Activated CD8-positive, alpha-beta T cell treated with anti-CD3 and anti-CD28 coated beads for 36 hours (primary cell): ENCODE measurements around the gene ZCCHC24. TPM values are rescaled to one million over a fixed set of nuclear protein-coding genes. Genes with fewer than 3 reads are reported as not detected.

ENCODE experiments used
- ATAC-seq: fragments of 200-7000 bp; cut with Tn5 transposase; one replicate; pipeline ENCODE4 v1.10.0; 2021; ENCODE audit warnings: mild to moderate bottlenecking, moderate library complexity
- CTCF ChIA-PET: fragments of 350-600 bp; sonication (Branson Sonifier 250); formaldehyde crosslinking; loops from one replicate; lab custom pipeline; 2021; ENCODE audit warnings: antibody characterized with exemption; lab: Charles Lee
- POLR2A ChIA-PET: fragments of 350-600 bp; sonication (Branson Sonifier 250); formaldehyde crosslinking; loops from one replicate; lab custom pipeline; 2021; ENCODE audit warnings: antibody characterized with exemption; lab: Charles Lee
- DNase-seq: peaks from one replicate; pipeline ENCODE4 v3.0.0-alpha.2; 2020
- H3K27ac Mint-ChIP-seq: one replicate; pipeline ENCODE4 v1.8.0; 2021; ENCODE audit warnings: mild to moderate bottlenecking, mixed read lengths
- H3K27me3 Mint-ChIP-seq: one replicate; pipeline ENCODE4 v1.8.0; 2021; ENCODE audit warnings: mixed read lengths
- H3K36me3 Mint-ChIP-seq: one replicate; pipeline ENCODE4 v1.8.0; 2021; ENCODE audit warnings: low read depth, mixed read lengths
- H3K4me1 Mint-ChIP-seq: one replicate; pipeline ENCODE4 v1.8.0; 2021; ENCODE audit warnings: low read depth, mixed read lengths
- H3K4me3 Mint-ChIP-seq: one replicate; pipeline ENCODE4 v1.8.0; 2021; ENCODE audit warnings: mild to moderate bottlenecking, moderate library complexity, mixed read lengths
- H3K9me3 Mint-ChIP-seq: one replicate; pipeline ENCODE4 v1.8.0; 2021; ENCODE audit warnings: mixed read lengths
- intact Hi-C: fragments of 100-400 bp; cut with micrococcal nuclease; formaldehyde crosslinking; loops from one replicate; pipeline ENCODE4 v1.10.0; 2022
- total RNA-seq, 2 experiments: library from RNA; stranded (reverse); gene quantifications; one replicate each; pipeline ENCODE4 v1.2.3, GENCODE V29; 2021
- TF ChIP-seq, protein P1 (sequence below): fragments of 200-600 bp; IDR thresholded peaks from one replicate; pipeline ENCODE4 v1.8.0; 2022; ENCODE audit warnings: antibody characterized with exemption, mild to moderate bottlenecking

ZCCHC24 gene
- total RNA-seq, 2 experiments from 2014 or later = 1.0 to 1.7 TPM

DNA sequence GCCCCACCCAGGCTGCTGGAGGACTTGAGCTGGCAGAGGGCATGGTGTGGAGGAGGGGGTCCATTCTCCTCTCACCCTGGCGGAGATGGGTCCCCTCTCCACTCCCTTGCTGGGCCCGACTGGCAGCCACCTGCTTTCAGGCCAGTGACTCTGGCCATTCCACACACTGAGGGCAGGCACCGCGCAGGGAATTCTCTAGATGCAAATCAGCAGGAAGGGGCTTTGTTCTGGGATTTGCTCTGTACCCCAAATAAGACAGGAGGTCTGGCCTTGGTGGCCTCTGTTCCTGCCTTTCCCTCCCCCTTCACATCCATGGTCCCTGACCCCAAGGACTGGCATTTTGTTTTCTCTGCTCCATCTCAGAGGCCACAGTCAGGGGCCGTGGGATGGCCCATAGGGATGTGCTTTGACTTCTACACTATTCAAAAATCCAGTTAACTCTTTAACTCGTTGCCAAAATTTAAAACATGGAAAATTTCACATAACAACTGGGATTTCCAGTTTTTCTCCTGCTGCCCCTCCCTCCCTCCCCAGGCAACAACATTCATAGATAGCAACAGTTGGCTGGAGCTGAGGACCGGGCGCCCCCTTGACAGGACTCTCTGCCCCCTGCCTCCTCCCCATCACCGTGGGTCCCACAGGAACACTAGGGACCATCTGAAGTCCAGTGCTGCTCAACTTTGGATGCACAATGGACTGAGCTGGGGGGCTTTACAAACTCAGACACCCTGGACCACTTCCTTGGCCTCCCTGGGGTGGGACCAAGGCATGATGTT is 64.3 kb downstream of the ZCCHC24 start:
- ATAC-seq = no peak
- Mint-ChIP-seq H3K4me3 (no peak overlapping the region), H3K27ac (no peak overlapping the region), H3K9me3 (no peaks in the 10 kb centered on the region), H3K4me1 (no peaks in the 10 kb centered on the region), H3K27me3 (no peaks in the 10 kb centered on the region), H3K36me3 (no peaks in the 10 kb centered on the region)
- intact Hi-C loops = loop anchor here (5.0 kb wide), 1 partner anchor 106 kb away; no protein-coding TSS in a partner anchor
- TF ChIP-seq, protein P1, sequence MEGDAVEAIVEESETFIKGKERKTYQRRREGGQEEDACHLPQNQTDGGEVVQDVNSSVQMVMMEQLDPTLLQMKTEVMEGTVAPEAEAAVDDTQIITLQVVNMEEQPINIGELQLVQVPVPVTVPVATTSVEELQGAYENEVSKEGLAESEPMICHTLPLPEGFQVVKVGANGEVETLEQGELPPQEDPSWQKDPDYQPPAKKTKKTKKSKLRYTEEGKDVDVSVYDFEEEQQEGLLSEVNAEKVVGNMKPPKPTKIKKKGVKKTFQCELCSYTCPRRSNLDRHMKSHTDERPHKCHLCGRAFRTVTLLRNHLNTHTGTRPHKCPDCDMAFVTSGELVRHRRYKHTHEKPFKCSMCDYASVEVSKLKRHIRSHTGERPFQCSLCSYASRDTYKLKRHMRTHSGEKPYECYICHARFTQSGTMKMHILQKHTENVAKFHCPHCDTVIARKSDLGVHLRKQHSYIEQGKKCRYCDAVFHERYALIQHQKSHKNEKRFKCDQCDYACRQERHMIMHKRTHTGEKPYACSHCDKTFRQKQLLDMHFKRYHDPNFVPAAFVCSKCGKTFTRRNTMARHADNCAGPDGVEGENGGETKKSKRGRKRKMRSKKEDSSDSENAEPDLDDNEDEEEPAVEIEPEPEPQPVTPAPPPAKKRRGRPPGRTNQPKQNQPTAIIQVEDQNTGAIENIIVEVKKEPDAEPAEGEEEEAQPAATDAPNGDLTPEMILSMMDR = no peak
- POLR2A ChIA-PET = no interaction called here
- CTCF ChIA-PET = interaction anchor here (1.4 to 1.8 kb wide), 2 partner anchors 10 to 87 kb away, joined by 4 to 5 read pairs; no protein-coding TSS in a partner anchor
- DNase-seq = no peak

DNA sequence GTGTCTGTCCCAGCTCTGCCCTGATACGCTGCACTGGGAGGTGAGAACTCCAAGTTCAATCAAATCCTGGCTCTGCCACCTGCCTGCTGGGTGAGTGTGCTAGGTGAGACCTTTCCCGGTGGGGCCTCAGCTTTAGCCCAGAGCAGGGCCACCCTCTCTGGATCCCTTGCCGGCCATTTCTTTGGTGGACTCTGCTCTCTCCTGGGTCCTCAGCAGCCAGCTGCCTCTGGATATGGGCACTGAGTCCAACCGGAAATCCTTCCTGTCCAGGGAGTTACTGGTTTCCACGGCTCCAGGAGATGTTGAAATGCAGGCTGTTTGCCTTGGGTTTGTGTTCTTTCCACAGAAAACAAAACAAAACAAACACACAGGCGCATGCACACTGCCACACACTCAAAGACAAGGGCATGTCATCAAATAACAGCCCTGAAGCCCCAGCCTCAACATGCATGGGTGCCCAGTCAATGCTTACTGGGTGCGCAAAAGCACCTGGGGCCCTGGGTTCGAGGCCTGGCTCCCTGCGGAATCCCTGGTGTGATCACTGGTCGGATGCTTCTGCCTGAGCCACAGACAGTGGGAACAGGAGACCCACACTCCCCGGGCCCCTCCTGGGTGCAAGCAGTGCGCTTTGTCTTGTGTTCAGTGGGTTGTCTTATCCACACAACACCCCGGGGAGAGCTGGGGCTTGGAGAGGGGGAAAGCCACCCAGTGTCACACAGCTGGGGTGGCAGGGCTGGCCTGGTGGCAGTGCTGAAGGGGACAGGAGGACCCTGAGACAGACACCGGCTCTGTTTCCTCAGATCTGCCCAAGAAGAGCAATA is 65.1 kb downstream of the ZCCHC24 start:
- ATAC-seq (no peak), DNase-seq (no peak)
- TF ChIP-seq, protein P1 = no peak
- ChIA-PET POLR2A (no interaction called here), CTCF (interaction anchor here (1.4 kb wide), 1 partner anchor 88 kb away, joined by 5 read pairs; no protein-coding TSS in a partner anchor)
- H3K27ac Mint-ChIP-seq = no peak overlapping the region
- H3K4me3 Mint-ChIP-seq = no peak overlapping the region
- intact Hi-C loops = loop anchor here (5.0 kb wide), 1 partner anchor 107 kb away; no protein-coding TSS in a partner anchor
- H3K4me1 Mint-ChIP-seq = no peaks in the 10 kb centered on the region
- no peaks in the 10 kb centered on the region for H3K9me3 Mint-ChIP-seq
- no peaks in the 10 kb centered on the region for H3K27me3 Mint-ChIP-seq
- no peaks in the 10 kb centered on the region for H3K36me3 Mint-ChIP-seq

DNA sequence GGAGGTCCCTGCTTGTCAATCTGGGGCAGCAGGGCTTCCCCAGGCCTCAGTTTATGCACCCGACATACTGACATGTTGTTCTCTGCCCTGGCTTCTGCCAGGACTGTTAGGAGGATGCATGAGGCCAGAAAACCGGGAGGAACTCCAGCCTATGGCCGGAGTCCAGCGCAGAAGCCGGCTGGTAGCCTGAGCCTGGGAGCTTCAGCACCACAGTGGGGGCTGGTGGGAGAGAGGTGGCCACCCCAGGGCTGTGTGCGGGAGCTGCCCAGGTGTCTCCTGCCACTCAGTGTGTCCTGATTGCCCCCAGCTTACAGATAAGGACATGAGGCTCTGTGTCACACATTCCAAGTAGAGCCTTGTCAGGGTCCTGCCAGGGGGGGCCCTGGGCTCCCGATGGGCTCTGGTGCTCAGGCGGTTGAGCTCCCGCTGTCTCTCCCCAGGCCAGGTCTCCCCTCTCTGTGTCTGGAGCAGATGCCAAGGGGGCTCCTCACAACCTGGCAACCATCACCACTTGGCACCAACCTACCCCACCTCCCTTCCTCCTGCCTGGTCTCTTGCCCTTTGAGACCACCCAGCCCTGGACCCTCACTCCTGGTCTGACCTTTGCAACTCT is 65.8 kb downstream of the ZCCHC24 start:
- Mint-ChIP-seq H3K36me3 (no peaks in the 10 kb centered on the region), H3K4me1 (no peaks in the 10 kb centered on the region), H3K9me3 (no peaks in the 10 kb centered on the region), H3K27me3 (no peaks in the 10 kb centered on the region), H3K27ac (no peak overlapping the region), H3K4me3 (no peak overlapping the region)
- POLR2A ChIA-PET = no interaction called here
- intact Hi-C loops = loop anchor here (5.0 kb wide), 1 partner anchor 108 kb away; no protein-coding TSS in a partner anchor
- CTCF ChIA-PET = interaction anchor here (1.4 kb wide), 1 partner anchor 88 kb away, joined by 5 read pairs; no protein-coding TSS in a partner anchor
- TF ChIP-seq, protein P1 = no peak
- ATAC-seq (no peak), DNase-seq (no peak)

DNA sequence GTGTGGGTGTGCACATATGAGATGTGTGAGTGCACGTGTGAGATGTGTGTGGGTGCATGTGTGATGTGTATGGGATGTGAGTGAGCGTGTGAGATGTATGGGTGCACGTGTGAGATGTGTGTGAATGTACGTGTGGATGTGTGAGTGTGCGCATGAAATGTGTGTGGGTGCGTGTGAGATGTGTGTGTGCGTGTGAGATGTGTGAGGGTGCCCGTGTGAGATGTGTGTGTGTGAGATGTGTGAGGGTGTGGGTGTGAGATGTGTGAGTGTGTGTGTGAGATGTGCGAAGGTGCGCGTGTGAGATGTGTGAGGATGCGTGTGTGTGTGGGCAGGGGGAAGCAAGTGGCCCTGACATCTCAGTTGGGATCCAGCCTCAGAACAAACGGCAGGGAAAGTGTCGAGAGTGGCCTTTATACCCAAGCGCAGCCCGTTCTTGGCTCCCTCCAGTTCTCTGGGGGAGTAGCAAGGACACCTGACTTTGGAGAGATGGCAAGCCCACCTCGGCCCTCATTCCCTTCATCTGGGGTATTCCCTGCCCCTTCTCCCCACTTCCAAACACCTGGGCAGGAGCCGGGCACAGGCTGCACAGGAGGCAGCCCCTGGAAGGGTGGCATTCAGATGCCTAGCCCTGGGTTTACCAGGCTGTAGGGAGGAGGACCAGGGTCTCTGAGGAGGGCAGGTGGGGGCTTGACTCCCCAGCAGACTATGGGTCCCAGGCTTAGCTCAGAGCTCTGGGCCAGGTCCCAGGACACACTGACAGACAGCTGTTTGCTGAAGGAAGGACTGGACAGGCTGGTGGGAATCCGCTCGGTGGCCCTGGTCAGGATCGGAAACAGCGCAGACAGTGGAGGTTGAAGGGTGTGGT is 66.5 kb downstream of the ZCCHC24 start:
- ATAC-seq (no peak), DNase-seq (no peak)
- Mint-ChIP-seq H3K4me3 (no peak overlapping the region), H3K27ac (no peak overlapping the region), H3K9me3 (no peaks in the 10 kb centered on the region), H3K27me3 (no peaks in the 10 kb centered on the region), H3K36me3 (no peaks in the 10 kb centered on the region), H3K4me1 (no peaks in the 10 kb centered on the region)
- ChIA-PET CTCF (no interaction called here), POLR2A (no interaction called here)
- TF ChIP-seq, protein P1 = no peak
- intact Hi-C loops = no loop called here
